KMS-11 (cell line): ENCODE data around the gene CDH26.

Experiments used
- H2AFZ ChIP-seq: fragments of 200-600 bp; sonication (generic); 2 replicates; pipeline ENCODE4 v1.6.1; 2016; ENCODE audit warnings: antibody characterized with exemption, mixed run types, low read depth
- H3K27ac ChIP-seq: fragments of 200-600 bp; sonication (generic); 2 replicates; pipeline ENCODE4 v1.6.1; 2016; ENCODE audit warnings: mild to moderate bottlenecking, mixed run types
- H3K27me3 ChIP-seq: fragments of 200-600 bp; sonication (generic); 2 replicates; pipeline ENCODE4 v1.6.1; 2017; ENCODE audit warnings: mild to moderate bottlenecking, low read depth, mixed run types, moderate library complexity; ENCODE audit not compliant: insufficient read depth
- H3K36me3 ChIP-seq: fragments of 200-600 bp; sonication (generic); 2 replicates; pipeline ENCODE4 v1.6.1; 2017; ENCODE audit warnings: mild to moderate bottlenecking, mixed run types; ENCODE audit not compliant: insufficient read depth
- H3K4me1 ChIP-seq: fragments of 200-600 bp; sonication (generic); 2 replicates; pipeline ENCODE4 v1.6.1; 2016; ENCODE audit warnings: mild to moderate bottlenecking, low read depth, mixed run types; ENCODE audit not compliant: poor library complexity, severe bottlenecking
- H3K4me2 ChIP-seq: fragments of 200-600 bp; sonication (generic); 2 replicates; pipeline ENCODE4 v1.7.0; 2016; ENCODE audit warnings: mild to moderate bottlenecking, mixed run types
- H3K4me3 ChIP-seq: fragments of 200-600 bp; sonication (generic); IDR thresholded peaks from 2 replicates; pipeline ENCODE4 v1.6.1; 2017; ENCODE audit warnings: low read depth, low read length, mixed read lengths; ENCODE audit not compliant: insufficient read depth
- H3K79me2 ChIP-seq: fragments of 200-600 bp; sonication (generic); 2 replicates; pipeline ENCODE4 v1.6.1; 2016; ENCODE audit warnings: low read depth, mixed run types; ENCODE audit not compliant: insufficient read depth
- H3K9ac ChIP-seq: fragments of 200-600 bp; sonication (generic); 2 replicates; pipeline ENCODE4 v1.6.1; 2016; ENCODE audit warnings: mild to moderate bottlenecking, mixed run types
- H4K20me1 ChIP-seq: fragments of 200-600 bp; sonication (generic); 2 replicates; pipeline ENCODE4 v1.6.1; 2016; ENCODE audit warnings: mild to moderate bottlenecking, mixed run types; ENCODE audit not compliant: insufficient read depth
- TF ChIP-seq, protein P1 (sequence below): fragments of 200-600 bp; sonication (generic); conservative IDR thresholded peaks from 2 replicates; pipeline ENCODE4 v1.6.1; 2017; ENCODE audit warnings: low read depth, mild to moderate bottlenecking, antibody characterized with exemption, low read length, moderate library complexity, mixed read lengths

CDH26 gene

DNA sequence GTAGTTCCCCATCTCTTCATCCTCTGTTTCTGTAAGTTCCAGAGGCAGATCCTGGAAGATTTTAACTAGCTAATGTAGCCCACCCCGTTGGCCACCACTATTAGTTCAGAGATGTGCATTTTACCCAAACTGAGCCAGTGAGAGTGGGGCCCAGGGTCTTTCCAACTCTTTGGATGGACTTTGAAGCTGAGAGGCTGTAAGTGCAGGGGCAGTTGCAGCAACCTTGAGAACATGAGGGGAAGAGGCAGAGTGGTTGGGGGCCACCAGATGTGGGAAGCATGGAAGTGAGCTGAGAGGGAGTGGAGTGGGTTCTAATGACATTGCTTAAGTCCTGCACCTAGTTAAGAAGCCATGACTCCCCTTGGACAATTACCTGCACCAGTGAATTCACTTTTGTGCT is 72.2 kb downstream of the CDH26 start:
- H3K9ac ChIP-seq = no peak overlapping the region
- no peaks in the 10 kb centered on the region for H3K4me1 ChIP-seq
- H3K4me2 ChIP-seq = no peak overlapping the region
- no peaks in the 10 kb centered on the region for H3K36me3 ChIP-seq
- no peaks in the 10 kb centered on the region for H4K20me1 ChIP-seq
- H3K79me2 ChIP-seq = no peaks in the 10 kb centered on the region
- TF ChIP-seq, protein P1, sequence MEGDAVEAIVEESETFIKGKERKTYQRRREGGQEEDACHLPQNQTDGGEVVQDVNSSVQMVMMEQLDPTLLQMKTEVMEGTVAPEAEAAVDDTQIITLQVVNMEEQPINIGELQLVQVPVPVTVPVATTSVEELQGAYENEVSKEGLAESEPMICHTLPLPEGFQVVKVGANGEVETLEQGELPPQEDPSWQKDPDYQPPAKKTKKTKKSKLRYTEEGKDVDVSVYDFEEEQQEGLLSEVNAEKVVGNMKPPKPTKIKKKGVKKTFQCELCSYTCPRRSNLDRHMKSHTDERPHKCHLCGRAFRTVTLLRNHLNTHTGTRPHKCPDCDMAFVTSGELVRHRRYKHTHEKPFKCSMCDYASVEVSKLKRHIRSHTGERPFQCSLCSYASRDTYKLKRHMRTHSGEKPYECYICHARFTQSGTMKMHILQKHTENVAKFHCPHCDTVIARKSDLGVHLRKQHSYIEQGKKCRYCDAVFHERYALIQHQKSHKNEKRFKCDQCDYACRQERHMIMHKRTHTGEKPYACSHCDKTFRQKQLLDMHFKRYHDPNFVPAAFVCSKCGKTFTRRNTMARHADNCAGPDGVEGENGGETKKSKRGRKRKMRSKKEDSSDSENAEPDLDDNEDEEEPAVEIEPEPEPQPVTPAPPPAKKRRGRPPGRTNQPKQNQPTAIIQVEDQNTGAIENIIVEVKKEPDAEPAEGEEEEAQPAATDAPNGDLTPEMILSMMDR = no peak
- H3K4me3 ChIP-seq = no peak overlapping the region
- H3K27me3 ChIP-seq = no peaks in the 10 kb centered on the region
- H2AFZ ChIP-seq = no peak overlapping the region
- H3K27ac ChIP-seq = no peak overlapping the region

DNA sequence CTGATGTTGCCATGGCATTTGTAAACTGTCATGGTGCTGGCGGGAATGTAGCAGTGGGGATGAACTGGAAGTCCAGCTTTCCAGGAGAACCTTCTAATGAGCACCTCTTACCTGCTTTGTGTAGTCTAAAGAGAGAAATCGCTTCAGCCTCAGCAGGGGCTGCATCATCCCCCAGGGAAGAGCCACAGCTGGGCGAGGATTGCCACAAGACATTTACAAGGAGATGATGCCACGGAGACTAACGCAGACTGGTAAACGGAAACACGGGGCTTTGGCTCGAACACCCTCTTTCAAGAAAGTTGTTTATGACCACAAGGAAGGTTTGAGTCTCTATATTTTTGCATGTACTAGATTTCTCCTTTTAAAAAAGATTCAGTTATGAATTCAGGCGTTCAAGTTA is 72.9 kb downstream of the CDH26 start:
- no peak overlapping the region for H3K4me3 ChIP-seq
- no peaks in the 10 kb centered on the region for H3K27me3 ChIP-seq
- H3K4me1 ChIP-seq = no peaks in the 10 kb centered on the region
- TF ChIP-seq, protein P1 = no peak
- no peak overlapping the region for H3K27ac ChIP-seq
- H2AFZ ChIP-seq = no peak overlapping the region
- no peaks in the 10 kb centered on the region for H4K20me1 ChIP-seq
- H3K36me3 ChIP-seq = no peaks in the 10 kb centered on the region
- H3K9ac ChIP-seq = no peak overlapping the region
- no peak overlapping the region for H3K4me2 ChIP-seq
- H3K79me2 ChIP-seq = no peaks in the 10 kb centered on the region

DNA sequence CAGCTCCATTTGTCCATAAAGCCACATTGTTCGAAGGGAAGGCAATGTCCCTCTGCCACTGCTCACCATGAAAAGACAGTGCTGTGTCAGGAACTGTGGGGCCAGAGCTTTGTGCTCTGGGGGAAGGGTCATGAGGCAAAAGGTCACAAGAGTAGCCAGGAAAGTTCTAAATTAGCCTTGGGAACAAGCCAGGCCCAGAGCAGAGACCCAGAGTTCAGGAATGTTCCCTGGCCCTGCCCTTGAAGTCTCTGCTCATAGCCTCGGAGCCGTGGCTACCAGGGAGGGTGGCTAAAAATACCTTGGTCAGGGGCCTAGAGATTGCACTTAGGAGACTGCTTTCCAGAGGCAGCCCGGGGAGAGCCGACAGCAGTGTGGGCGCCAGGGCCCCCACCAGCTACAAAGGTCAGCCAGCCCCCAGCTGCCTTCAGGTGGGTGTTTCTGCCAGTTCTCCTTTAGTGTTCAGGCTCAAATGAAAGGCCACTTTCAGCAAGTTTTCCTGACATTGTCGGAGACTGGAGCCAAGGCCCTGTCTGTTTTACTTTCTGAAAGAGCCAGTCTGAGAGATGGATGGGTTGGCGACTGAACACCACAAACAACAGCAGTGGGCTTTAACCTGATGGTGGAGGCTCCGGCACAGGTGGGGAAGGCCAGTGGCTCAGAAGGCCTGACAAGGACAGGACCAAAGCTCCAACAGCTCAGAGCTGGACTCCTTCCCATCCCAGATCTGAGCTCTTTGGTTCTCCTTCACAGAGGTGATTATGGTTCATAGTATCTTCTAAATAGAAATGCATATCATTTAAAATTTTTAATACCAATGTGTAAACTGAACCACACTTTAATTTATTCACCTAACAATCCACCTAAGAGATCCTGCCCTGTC is 76.2 kb downstream of the CDH26 start:
- TF ChIP-seq, protein P1 = no peak
- H3K79me2 ChIP-seq = no peaks in the 10 kb centered on the region
- H3K9ac ChIP-seq = no peak overlapping the region

DNA sequence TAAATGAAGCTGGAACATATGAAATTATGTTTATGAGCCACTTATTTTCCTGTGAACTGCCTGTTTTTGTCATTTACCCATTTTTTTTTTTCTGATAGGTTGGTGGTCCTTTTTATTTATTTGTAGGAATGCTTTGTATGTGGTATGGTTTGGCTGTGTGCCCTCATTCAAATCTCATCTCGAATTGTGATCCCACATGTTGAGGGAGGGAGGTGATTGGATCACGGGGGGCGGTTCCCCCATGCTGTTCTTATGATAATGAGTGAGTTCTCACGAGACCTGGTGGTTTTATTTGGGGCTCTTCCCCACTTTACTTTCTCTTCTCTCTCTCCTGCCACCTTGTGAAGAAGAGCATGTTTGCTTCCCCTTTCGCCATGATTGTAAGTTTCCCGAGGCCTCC is 77.3 kb downstream of the CDH26 start:
- Histone ChIP-seq H2AFZ (no peak overlapping the region), H4K20me1 (no peaks in the 10 kb centered on the region), H3K36me3 (no peaks in the 10 kb centered on the region), H3K27me3 (no peaks in the 10 kb centered on the region), H3K79me2 (no peaks in the 10 kb centered on the region), H3K9ac (no peak overlapping the region), H3K4me1 (no peaks in the 10 kb centered on the region), H3K4me3 (no peak overlapping the region), H3K27ac (no peak overlapping the region), H3K4me2 (no peak overlapping the region)
- TF ChIP-seq, protein P1 = no peak

More for the DNA sequence above, 76.2 kb downstream of the CDH26 start:
- Histone ChIP-seq H3K27ac (no peak overlapping the region), H3K27me3 (no peaks in the 10 kb centered on the region), H3K4me2 (no peak overlapping the region), H2AFZ (no peak overlapping the region), H3K36me3 (no peaks in the 10 kb centered on the region), H4K20me1 (no peaks in the 10 kb centered on the region), H3K4me1 (no peaks in the 10 kb centered on the region), H3K4me3 (no peak overlapping the region)
